Thoracic aorta (tissue), 2 donors: ENCODE results near the gene ZDHHC7. TPM values are rescaled to one million over a fixed set of nuclear protein-coding genes. Genes with fewer than 3 reads are reported as not detected.

Experiments
- ATAC-seq: fragments of 150-250 bp; one replicate; pipeline ENCODE4 v1.8.0; 2017; ENCODE audit warnings: low read depth; ENCODE audit not compliant: insufficient number of reproducible peaks, low FRiP score
- DNase-seq: peaks from one replicate; pipeline ENCODE4 v3.0.0-alpha.2; 2020; ENCODE audit warnings: low spot score
- H3K27ac ChIP-seq, 2 donors: fragments of 200-600 bp; sonication (generic); 1 replicate in 1 of 2; 2 replicates in 1 of 2; pipeline ENCODE4 v1.5.1; 2016; ENCODE audit warnings: mild to moderate bottlenecking in 2 of 2, moderate library complexity in 2 of 2
- H3K27me3 ChIP-seq: fragments of 200-600 bp; sonication (generic); replicated peaks from 2 replicates; pipeline ENCODE4 v1.6.0; 2016; ENCODE audit warnings: mild to moderate bottlenecking; ENCODE audit not compliant: insufficient read depth
- H3K36me3 ChIP-seq: fragments of 200-600 bp; sonication (generic); one replicate; pipeline ENCODE4 v1.5.1; 2016
- H3K4me1 ChIP-seq, 2 donors: fragments of 200-600 bp; sonication (generic); 1 replicate in 1 of 2; 2 replicates in 1 of 2; pipeline versions ENCODE4 v1.5.1 to v1.6.0; 2016; ENCODE audit warnings: low read depth in 2 of 2, mild to moderate bottlenecking in 1 of 2; ENCODE audit not compliant: control insufficient read depth in 1 of 2
- H3K4me3 ChIP-seq: fragments of 200-600 bp; sonication (generic); 2 replicates; pipeline ENCODE4 v1.5.1; 2016; ENCODE audit warnings: mild to moderate bottlenecking
- H3K9me3 ChIP-seq: fragments of 200-600 bp; sonication (generic); 2 replicates; pipeline ENCODE4 v1.5.1; 2016
- total RNA-seq, 2 donors: library from RNA; depleted of rRNA; stranded (reverse); fragments of >200 nt; gene quantifications; one replicate each; pipeline versions ENCODE4 v1.1.0 to v1.2.3, GENCODE V29; 2016
- TF ChIP-seq, protein P1 (sequence below): fragments of 200-600 bp; sonication (generic); IDR thresholded peaks from one replicate; pipeline ENCODE4 v1.5.1; 2019; ENCODE audit warnings: antibody characterized with exemption

Gene ZDHHC7
- total RNA-seq, 2 donors from 2014 or later: 63.7 to 80.8 TPM

DNA sequence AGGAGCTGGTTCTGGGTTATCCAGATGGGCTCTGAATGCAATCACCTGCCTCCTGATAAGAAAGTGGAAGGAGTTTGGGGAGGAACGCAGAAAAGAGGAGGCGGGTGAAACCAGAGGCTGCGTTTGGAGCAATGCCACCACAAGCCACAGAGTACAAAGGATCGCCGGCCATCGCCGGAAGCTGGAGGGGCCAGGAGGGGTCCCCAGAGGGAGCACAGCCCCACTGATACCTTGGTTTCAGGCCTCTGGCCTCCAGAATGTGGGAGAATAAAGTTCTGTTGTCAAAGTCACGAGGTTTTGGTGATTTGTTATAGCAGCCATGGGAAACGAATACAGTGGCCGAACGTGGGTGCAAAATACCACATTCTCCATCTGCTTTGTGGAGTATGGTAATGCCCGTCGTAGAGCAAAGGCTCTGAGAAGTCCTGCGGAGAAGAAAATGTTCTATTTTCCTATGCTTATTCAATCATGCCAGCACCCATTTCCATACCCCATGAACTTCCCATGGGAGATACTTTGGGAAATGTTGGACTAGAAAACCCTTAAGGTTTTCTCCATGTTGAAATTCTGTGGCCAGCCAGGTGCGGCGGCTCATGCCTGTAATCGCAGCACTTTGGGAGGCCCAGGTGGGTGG lies 51.4 kb downstream of the ZDHHC7 start:
- Histone ChIP-seq H3K36me3 (no peaks in the 10 kb centered on the region), H3K27ac (no peak overlapping the region), H3K9me3 (no peaks in the 10 kb centered on the region), H3K27me3 (no peaks in the 10 kb centered on the region), H3K4me3 (no peak overlapping the region), H3K4me1 (no peaks in the 10 kb centered on the region)
- TF ChIP-seq, protein P1, sequence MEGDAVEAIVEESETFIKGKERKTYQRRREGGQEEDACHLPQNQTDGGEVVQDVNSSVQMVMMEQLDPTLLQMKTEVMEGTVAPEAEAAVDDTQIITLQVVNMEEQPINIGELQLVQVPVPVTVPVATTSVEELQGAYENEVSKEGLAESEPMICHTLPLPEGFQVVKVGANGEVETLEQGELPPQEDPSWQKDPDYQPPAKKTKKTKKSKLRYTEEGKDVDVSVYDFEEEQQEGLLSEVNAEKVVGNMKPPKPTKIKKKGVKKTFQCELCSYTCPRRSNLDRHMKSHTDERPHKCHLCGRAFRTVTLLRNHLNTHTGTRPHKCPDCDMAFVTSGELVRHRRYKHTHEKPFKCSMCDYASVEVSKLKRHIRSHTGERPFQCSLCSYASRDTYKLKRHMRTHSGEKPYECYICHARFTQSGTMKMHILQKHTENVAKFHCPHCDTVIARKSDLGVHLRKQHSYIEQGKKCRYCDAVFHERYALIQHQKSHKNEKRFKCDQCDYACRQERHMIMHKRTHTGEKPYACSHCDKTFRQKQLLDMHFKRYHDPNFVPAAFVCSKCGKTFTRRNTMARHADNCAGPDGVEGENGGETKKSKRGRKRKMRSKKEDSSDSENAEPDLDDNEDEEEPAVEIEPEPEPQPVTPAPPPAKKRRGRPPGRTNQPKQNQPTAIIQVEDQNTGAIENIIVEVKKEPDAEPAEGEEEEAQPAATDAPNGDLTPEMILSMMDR: no peak
- ATAC-seq: no peak
- no peak for DNase-seq

- DNase-seq (no peak), ATAC-seq (no peak)
- no peaks in the 10 kb centered on the region for H3K36me3 ChIP-seq
- no peaks in the 10 kb centered on the region for H3K4me1 ChIP-seq
- H3K27me3 ChIP-seq: no peaks in the 10 kb centered on the region
- H3K27ac ChIP-seq: no peak overlapping the region
- H3K9me3 ChIP-seq: no peaks in the 10 kb centered on the region
- TF ChIP-seq, protein P1: no peak
- H3K4me3 ChIP-seq: no peak overlapping the region
These were observed 52.2 kb downstream of the ZDHHC7 start for GRCh38 chr16:84959045-84959576.

DNA sequence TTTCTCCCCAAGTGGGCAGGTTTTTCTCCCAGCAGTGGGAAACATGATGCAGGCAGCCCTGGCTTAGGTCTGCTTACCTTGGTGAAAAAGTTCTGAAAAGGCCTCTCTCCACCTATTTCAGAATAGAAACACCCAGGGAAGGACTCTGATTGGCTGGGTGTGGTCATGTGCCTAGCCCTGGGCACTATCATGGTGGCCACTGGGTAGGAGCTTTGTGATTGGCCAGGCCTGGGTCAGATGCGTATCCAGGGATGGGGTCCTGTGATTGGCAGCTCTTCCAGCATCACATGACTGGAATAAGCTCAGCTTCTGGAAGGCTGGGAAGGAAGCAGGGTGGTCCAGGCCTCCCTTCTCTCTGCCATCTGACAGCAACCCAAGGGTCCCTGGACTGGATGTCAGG lies 53.5 kb downstream of the ZDHHC7 start:
- TF ChIP-seq, protein P1: no peak

GRCh38 chr16:84957192-84957591 lies 54.1 kb downstream of the ZDHHC7 start:
- H3K27me3 ChIP-seq: no peaks in the 10 kb centered on the region
- TF ChIP-seq, protein P1: no peak
- H3K4me1 ChIP-seq: peaks cover 0 to 13% of the 10 kb centered on the region in 2 donors
- ATAC-seq (no peak), DNase-seq (no peak)
- H3K9me3 ChIP-seq: no peaks in the 10 kb centered on the region
- no peak overlapping the region for H3K27ac ChIP-seq
- no peak overlapping the region for H3K4me3 ChIP-seq
- no peaks in the 10 kb centered on the region for H3K36me3 ChIP-seq

More for the DNA sequence above, 53.5 kb downstream of the ZDHHC7 start:
- ATAC-seq: no peak
- H3K4me3 ChIP-seq: no peak overlapping the region
- no peaks in the 10 kb centered on the region for H3K9me3 ChIP-seq
- no peaks in the 10 kb centered on the region for H3K27me3 ChIP-seq
- peaks cover 0 to 7% of the 10 kb centered on the region in 2 donors for H3K4me1 ChIP-seq
- no peak overlapping the region for H3K27ac ChIP-seq
- no peak for DNase-seq
- H3K36me3 ChIP-seq: no peaks in the 10 kb centered on the region

- ATAC-seq (no peak), DNase-seq (no peak)
- no peak overlapping the region for H3K27ac ChIP-seq
- H3K27me3 ChIP-seq: no peaks in the 10 kb centered on the region
- TF ChIP-seq, protein P1: no peak
- H3K4me1 ChIP-seq: peaks cover 0 to 14% of the 10 kb centered on the region in 2 donors
- no peak overlapping the region for H3K4me3 ChIP-seq
- H3K36me3 ChIP-seq: no peaks in the 10 kb centered on the region
- H3K9me3 ChIP-seq: no peaks in the 10 kb centered on the region
These were observed 55.9 kb downstream of the ZDHHC7 start for GRCh38 chr16:84955427-84955826.
